Aorta (tissue), 5 donors: ENCODE measurements around the gene DHX9. TPM values are rescaled to one million over a fixed set of nuclear protein-coding genes. Genes with fewer than 3 reads are reported as not detected.

Experiments
- ATAC-seq: fragments of 200-7000 bp; cut with Tn5 transposase; one replicate; pipeline ENCODE4 v1.9.1; 2022; ENCODE audit warnings: moderate library complexity; ENCODE audit not compliant: low FRiP score
- DNase-seq, 2 donors: peaks; one replicate each; pipeline ENCODE4 v3.0.0-alpha.2; 2020
- H3K27ac ChIP-seq, 2 donors: one replicate each; pipeline ENCODE4 v1.5.1; 2013; ENCODE audit warnings: low read length in 2 of 2, mild to moderate bottlenecking in 2 of 2, moderate library complexity in 2 of 2, control low read depth in 1 of 2, inconsistent platforms in 1 of 2, low read depth in 1 of 2
- H3K27me3 ChIP-seq, 2 donors: one replicate each; pipeline ENCODE4 v1.6.1; 2013; ENCODE audit warnings: control low read depth in 1 of 2, low read length in 1 of 2, mild to moderate bottlenecking in 1 of 2, moderate library complexity in 1 of 2; ENCODE audit not compliant: insufficient read depth in 2 of 2, control insufficient read depth in 1 of 2
- H3K36me3 ChIP-seq, 2 donors: one replicate each; pipeline ENCODE4 v1.6.1; 2013; ENCODE audit warnings: control low read depth in 1 of 2, low read length in 1 of 2, mild to moderate bottlenecking in 1 of 2; ENCODE audit not compliant: insufficient read depth in 2 of 2, control insufficient read depth in 1 of 2
- H3K4me1 ChIP-seq, 2 donors: one replicate each; pipeline ENCODE4 v1.6.1; 2013; ENCODE audit warnings: low read length in 2 of 2, control low read depth in 1 of 2, mild to moderate bottlenecking in 1 of 2, moderate library complexity in 1 of 2; ENCODE audit not compliant: insufficient read depth in 2 of 2, control insufficient read depth in 1 of 2
- H3K4me3 ChIP-seq, 2 donors: one replicate each; pipeline ENCODE4 v1.5.1; 2013; ENCODE audit warnings: low read length in 2 of 2, control low read depth in 1 of 2, mild to moderate bottlenecking in 1 of 2
- H3K9me3 ChIP-seq: one replicate; pipeline ENCODE4 v1.6.1; 2013; ENCODE audit warnings: mild to moderate bottlenecking, low read length; ENCODE audit not compliant: control insufficient read depth
- WGBS, 2 donors: extraction: QIAGEN DNeasy Blood & Tissue Kit; methylation state at CpG; one replicate each; pipeline ENCODE4 v1.1.7; 2013; 5-methylcytosine and 5-hydroxymethylcytosine counted together
- intact Hi-C, 2 donors: fragments of 100-400 bp; cut with DNase I; formaldehyde crosslinking; loops; one replicate each; pipeline versions ENCODE4 v1.14.2 to v1.15.0; 2022
- polyA plus RNA-seq, 2 donors: library from polyadenylated mRNA; stranded (reverse); fragments of 200-250 nt; gene quantifications; one replicate each; pipeline ENCODE4 v1.2.3, GENCODE V29; 2013
- total RNA-seq, 2 donors: library from RNA; stranded (reverse); fragmentation: NEBNext Ultra II Directional; extraction: Animal tissue kit (Norgen Biotek cat#: 25700); gene quantifications; one replicate each; pipeline ENCODE4 v1.2.1, GENCODE V29; 2021
- donor health status: healthy with polysubstance abuse.
- donor health status: Bipolar disorder and iron deficiency.
- donor health status: DM: no; HTN: no; CAD: no.
- donor health status: DM: no; HTN: no; CAD: no.
- donor health status: DM: yes; HTN: yes; CAD: no.

DHX9 gene
- total and polyA plus RNA-seq, 4 donors, result 32.2 to 95.9 (median 72.7) TPM

DNA sequence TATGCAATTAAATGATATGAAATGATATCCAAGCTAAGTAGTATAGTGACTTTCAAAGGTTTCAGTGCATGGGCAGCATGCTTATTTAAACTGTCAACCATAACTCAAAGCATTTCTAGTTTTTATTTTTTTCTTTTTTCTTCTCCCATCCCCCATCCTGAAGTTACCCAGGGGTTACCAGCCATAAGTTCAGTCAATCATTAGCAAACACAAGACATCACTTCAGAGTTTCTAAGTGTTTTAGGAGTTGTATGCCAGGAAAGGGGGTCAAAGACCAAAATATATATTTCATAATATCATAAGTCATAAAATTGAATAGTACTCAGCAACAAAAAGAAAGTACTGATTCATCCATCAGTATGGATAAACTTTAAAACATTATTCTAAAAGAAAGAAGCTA lies 28.7 kb downstream of the DHX9 start:
- ATAC-seq (no peak), DNase-seq (no peak)
- Histone ChIP-seq H3K36me3 (peaks cover 8 to 11% of the 10 kb centered on the region in 2 donors), H3K9me3 (no peaks in the 10 kb centered on the region), H3K4me3 (no peak overlapping the region), H3K4me1 (no peaks in the 10 kb centered on the region), H3K27me3 (no peaks in the 10 kb centered on the region), H3K27ac (no peak overlapping the region)
- intact Hi-C loops, result loop anchor here in 1 of 2 donors (10.0 kb wide), 1 partner anchor 257 kb away; no protein-coding TSS in a partner anchor

DNA sequence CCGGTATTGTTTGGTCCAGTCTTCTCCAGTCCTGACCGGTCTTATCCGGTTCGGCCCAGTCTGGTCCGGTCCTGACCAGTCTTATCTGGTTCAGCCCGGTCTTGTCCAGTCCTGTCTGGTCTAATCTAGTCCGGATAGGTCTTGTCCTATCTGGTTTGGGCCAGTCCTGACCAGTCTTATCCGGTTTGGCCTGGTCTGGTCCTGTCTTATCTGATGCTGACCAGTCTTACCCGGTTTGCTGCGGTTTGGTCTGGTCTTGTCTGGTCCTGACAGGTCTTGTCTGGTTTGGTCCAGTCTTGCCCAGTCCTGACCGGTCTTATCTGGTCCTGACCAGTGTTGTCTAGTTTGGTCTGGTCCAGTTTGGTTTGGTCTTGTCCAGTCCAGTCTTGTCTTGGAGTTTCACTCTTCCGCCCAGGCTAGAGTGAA lies 30.1 kb downstream of the DHX9 start:
- H3K27ac ChIP-seq, result no peak overlapping the region
- WGBS, 2 donors, result 95 to 96% methylated on average over 12 of the region's 12 CpGs
- peaks cover 10 to 14% of the 10 kb centered on the region in 2 donors for H3K36me3 ChIP-seq
- no peak for DNase-seq
- no peak for ATAC-seq
- no peaks in the 10 kb centered on the region for H3K4me1 ChIP-seq
- intact Hi-C loops, result loop anchor here in 1 of 2 donors (10.0 kb wide), 1 partner anchor 256 kb away; no protein-coding TSS in a partner anchor
- no peaks in the 10 kb centered on the region for H3K27me3 ChIP-seq
- H3K9me3 ChIP-seq, result no peaks in the 10 kb centered on the region
- H3K4me3 ChIP-seq, result no peak overlapping the region

DNA sequence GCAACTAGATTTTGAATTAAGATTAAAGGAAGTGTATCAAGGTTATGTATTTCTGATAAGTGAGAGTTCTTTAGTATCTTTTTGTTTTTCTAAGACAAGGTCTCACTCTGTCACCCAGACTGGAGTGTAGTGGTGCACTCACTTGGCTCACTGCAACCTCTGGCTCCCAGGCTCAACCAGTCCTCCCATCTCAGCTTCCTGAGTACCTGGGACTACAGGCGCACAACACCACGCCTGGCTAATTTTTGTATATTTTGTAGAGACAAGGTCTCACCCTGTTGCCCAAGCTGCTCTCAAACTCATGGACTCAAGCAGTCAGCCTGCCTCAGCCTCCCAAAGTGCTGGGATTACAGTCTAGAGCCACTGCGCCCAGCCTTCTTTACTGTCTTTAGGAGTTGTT lies 33.7 kb downstream of the DHX9 start:
- Histone ChIP-seq H3K36me3 (peaks cover 8 to 16% of the 10 kb centered on the region in 2 donors), H3K9me3 (no peaks in the 10 kb centered on the region), H3K4me1 (no peaks in the 10 kb centered on the region), H3K4me3 (no peak overlapping the region), H3K27ac (no peak overlapping the region), H3K27me3 (no peaks in the 10 kb centered on the region)
- ATAC-seq (no peak), DNase-seq (no peak)
- intact Hi-C loops, result no loop called here
- 92 to 97% methylated on average over 3 of the region's 3 CpGs for WGBS, 2 donors

DNA sequence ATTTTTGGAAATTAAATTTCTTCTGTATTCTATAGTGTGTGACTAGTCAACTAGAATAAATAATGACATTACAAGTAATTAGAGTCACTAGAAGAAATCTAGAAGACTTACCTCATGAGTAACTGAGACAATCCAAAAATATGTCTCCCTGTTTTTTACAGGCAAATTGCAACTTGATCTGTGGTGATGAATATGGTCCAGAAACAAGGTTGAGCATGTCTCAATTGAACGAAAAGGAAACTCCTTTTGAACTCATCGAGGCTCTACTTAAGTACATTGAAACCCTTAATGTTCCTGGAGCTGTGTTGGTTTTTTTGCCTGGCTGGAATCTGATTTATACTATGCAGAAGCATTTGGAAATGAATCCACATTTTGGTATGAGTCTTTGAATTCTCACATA lies 36.7 kb downstream of the DHX9 start:
- H3K4me1 ChIP-seq, result no peaks in the 10 kb centered on the region
- DNase-seq (no peak), ATAC-seq (no peak)
- peaks cover 8 to 16% of the 10 kb centered on the region in 2 donors for H3K36me3 ChIP-seq
- H3K4me3 ChIP-seq, result no peak overlapping the region
- no peaks in the 10 kb centered on the region for H3K9me3 ChIP-seq
- H3K27me3 ChIP-seq, result no peaks in the 10 kb centered on the region
- no peak overlapping the region for H3K27ac ChIP-seq
- intact Hi-C loops, result no loop called here
- WGBS, 2 donors, result 88 to 91% methylated on average over 2 of the region's 2 CpGs

DNA sequence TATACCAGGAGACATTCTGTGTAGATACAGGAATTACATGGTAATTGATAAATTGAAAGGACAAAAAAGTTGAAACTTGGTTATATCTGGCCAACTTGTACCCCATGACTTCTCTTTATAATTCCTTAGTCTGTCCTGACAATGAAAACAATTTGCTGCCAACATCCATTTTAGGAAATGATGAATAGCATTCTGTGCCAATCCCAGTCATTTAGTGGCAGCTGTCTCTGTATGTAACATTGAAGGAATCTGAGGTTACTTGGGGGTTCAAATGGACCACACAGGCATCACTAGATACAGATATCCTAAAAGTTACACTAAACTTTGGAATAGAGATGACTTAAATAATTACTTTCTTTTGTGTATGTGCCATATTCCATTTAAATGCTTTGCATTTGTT lies 38.2 kb downstream of the DHX9 start:
- Histone ChIP-seq H3K36me3 (peaks cover 8 to 20% of the 10 kb centered on the region in 2 donors), H3K9me3 (no peaks in the 10 kb centered on the region), H3K4me3 (no peak overlapping the region), H3K27ac (no peak overlapping the region), H3K27me3 (no peaks in the 10 kb centered on the region), H3K4me1 (no peaks in the 10 kb centered on the region)
- ATAC-seq, result no peak
- DNase-seq, result no peak
- intact Hi-C loops, result no loop called here

DNA sequence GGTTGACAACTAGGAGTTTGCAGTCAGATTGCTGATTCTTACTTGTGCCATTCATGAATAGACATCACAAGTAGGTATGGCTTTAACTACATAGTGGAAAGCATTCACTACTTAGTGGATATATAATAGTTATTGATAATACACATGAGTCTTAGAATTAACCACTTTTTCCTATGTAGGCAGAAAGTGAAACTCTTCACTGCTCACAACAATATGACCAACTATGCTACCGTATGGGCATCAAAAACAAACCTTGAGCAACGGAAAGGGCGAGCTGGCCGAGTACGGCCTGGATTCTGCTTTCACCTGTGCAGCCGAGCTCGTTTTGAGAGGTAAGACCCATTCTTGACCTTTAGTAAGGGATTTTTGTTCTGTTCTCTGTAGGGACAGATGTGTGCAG lies 38.7 kb downstream of the DHX9 start:
- DNase-seq, result no peak
- Histone ChIP-seq H3K36me3 (peaks cover 8 to 19% of the 10 kb centered on the region in 2 donors), H3K27ac (no peak overlapping the region), H3K4me1 (no peaks in the 10 kb centered on the region), H3K9me3 (no peaks in the 10 kb centered on the region), H3K4me3 (no peak overlapping the region), H3K27me3 (no peaks in the 10 kb centered on the region)
- 93 to 94% methylated on average over 7 of the region's 7 CpGs for WGBS, 2 donors
- ATAC-seq, result no peak
- intact Hi-C loops, result no loop called here

DNA sequence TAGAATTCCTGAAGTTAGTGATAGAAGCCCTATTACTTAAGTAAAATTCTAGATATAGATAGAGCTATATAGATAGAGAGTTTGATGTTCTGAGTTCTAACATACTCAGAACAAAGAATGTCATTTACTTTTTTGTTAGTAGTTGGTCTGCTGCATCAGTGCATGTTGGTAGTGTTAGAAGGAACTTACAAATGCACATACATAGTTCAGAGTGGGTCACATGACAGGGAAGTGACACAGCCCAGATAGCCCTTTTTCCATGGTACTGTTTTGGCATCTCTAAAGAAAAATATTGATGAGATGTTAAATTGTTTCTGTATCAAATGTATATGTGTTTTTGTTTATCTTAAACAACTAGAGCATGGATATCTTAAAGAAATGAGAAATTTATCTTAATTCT lies 45.7 kb downstream of the DHX9 start:
- H3K27ac ChIP-seq, result no peak overlapping the region
- no peaks in the 10 kb centered on the region for H3K4me1 ChIP-seq
- intact Hi-C loops, result no loop called here
- no peaks in the 10 kb centered on the region for H3K27me3 ChIP-seq
- no peak for DNase-seq
- no peak for ATAC-seq
- H3K4me3 ChIP-seq, result no peak overlapping the region
- H3K9me3 ChIP-seq, result no peaks in the 10 kb centered on the region
- H3K36me3 ChIP-seq, result peaks cover 3 to 16% of the 10 kb centered on the region in 2 donors

DNA sequence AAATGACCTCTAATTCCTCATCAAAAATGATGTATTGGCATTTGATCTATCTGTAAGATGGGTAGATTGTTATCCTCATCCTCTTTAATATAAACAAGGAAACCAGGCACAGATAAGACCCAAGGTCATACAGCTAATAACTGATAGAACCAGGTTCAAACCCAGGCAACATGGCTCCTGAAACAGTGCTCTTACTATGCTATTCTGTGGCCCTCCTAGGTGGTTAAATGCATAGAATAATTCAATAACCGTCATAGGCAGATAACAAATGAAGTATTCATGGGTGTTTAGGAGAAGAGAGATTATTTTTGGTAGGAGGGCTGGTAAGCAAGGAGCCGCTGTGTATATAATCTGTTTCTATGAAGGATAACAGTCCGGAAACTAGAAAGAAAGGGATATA lies 46.4 kb downstream of the DHX9 start:
- no peak for ATAC-seq
- intact Hi-C loops, result no loop called here
- peaks cover 3 to 17% of the 10 kb centered on the region in 2 donors for H3K36me3 ChIP-seq
- H3K27me3 ChIP-seq, result no peaks in the 10 kb centered on the region
- no peak overlapping the region for H3K4me3 ChIP-seq
- no peaks in the 10 kb centered on the region for H3K9me3 ChIP-seq
- 94 to 97% methylated on average over 3 of the region's 3 CpGs for WGBS, 2 donors
- H3K27ac ChIP-seq, result no peak overlapping the region
- DNase-seq, result no peak
- no peaks in the 10 kb centered on the region for H3K4me1 ChIP-seq

DNA sequence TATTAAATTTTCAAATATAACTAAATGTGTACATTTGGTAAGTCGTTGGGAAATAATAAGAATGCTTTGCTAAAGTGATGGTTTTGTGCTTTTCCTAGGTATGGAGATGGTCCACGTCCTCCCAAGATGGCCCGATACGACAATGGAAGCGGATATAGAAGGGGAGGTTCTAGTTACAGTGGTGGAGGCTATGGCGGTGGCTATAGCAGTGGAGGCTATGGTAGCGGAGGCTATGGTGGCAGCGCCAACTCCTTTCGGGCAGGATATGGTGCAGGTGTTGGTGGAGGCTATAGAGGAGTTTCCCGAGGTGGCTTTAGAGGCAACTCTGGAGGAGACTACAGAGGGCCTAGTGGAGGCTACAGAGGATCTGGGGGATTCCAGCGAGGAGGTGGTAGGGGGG lies 47.8 kb downstream of the DHX9 start:
- DNase-seq (no peak), ATAC-seq (peak; percentile 22)
- no peak overlapping the region for H3K27ac ChIP-seq
- peaks cover 3 to 14% of the 10 kb centered on the region in 2 donors for H3K36me3 ChIP-seq
- 97% methylated on average over 11 of the region's 11 CpGs for WGBS, 2 donors
- intact Hi-C loops, result no loop called here
- no peaks in the 10 kb centered on the region for H3K27me3 ChIP-seq
- no peak overlapping the region for H3K4me3 ChIP-seq
- H3K9me3 ChIP-seq, result no peaks in the 10 kb centered on the region
- H3K4me1 ChIP-seq, result no peaks in the 10 kb centered on the region
